ENCODE data around the gene CEACAM21.
A peak's percentile ranks its signal among the peaks of the same experiment; 100 is the strongest.

DNA sequence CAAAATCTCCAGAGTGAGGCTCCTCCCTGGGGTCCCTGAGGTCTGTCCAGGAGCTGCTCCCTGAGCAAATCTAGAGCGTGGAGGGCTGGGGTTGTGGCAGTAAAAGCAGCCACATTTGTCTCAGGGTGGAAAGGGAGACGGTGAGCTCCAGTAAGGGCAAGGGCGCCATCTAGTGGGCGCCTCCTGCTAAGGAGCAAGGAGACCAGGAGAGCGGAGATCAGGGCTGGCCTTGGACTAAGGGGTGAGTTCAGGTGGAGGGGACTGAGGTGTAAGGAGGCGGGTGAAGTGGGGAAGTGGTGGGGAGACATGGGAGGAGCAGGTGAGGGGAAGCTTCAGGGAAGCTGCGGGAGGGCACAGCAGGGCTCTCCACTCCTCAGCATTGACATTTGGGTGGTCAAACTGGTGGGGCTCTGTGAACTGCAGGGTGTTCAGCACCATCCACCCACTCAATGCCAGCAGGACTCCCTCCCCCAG, 5.3 kb upstream of the CEACAM21 start:
- TF ChIP-seq, protein P1, sequence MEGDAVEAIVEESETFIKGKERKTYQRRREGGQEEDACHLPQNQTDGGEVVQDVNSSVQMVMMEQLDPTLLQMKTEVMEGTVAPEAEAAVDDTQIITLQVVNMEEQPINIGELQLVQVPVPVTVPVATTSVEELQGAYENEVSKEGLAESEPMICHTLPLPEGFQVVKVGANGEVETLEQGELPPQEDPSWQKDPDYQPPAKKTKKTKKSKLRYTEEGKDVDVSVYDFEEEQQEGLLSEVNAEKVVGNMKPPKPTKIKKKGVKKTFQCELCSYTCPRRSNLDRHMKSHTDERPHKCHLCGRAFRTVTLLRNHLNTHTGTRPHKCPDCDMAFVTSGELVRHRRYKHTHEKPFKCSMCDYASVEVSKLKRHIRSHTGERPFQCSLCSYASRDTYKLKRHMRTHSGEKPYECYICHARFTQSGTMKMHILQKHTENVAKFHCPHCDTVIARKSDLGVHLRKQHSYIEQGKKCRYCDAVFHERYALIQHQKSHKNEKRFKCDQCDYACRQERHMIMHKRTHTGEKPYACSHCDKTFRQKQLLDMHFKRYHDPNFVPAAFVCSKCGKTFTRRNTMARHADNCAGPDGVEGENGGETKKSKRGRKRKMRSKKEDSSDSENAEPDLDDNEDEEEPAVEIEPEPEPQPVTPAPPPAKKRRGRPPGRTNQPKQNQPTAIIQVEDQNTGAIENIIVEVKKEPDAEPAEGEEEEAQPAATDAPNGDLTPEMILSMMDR (IDR thresholded peaks at IDR 0.05): peak; percentile 58 to 86 (median 67)
- no peak for TF ChIP-seq POLR2AphosphoS5 (IDR thresholded peaks at IDR 0.05)
- no peak for TF ChIP-seq POLR2A (IDR thresholded peaks at IDR 0.05)

Measured in breast epithelium (tissue), 3 donors.